HL-60 (cell line): ENCODE results near the gene LRATD1.

Experiments used
- DNase-seq, 2 experiments: peaks; one replicate each; pipeline ENCODE4 v3.0.0-alpha.2; 2010 to 2020; ENCODE audit warnings: low read depth in 1 of 2, low spot score in 1 of 2
- H3K27ac ChIP-seq: fragments of 250-450 bp; sonication (Bioruptor Pico); replicated peaks from 2 replicates; pipeline ENCODE4 v1.5.1; 2020; ENCODE audit warnings: mild to moderate bottlenecking, moderate library complexity
- H3K27me3 ChIP-seq: fragments of 250-450 bp; sonication (Bioruptor Pico); 2 replicates; pipeline ENCODE4 v1.5.1; 2021; ENCODE audit warnings: mild to moderate bottlenecking, moderate library complexity; ENCODE audit not compliant: insufficient read depth, poor library complexity, severe bottlenecking
- H3K4me3 ChIP-seq: replicated peaks from 2 replicates; pipeline ENCODE4 v1.5.1; 2011; ENCODE audit warnings: mild to moderate bottlenecking, control low read depth, low read length; ENCODE audit not compliant: insufficient read depth
- CTCF ChIP-seq: IDR thresholded peaks from one replicate; pipeline ENCODE4 v1.5.1; 2011; ENCODE audit warnings: low read length, control low read depth, inconsistent platforms; ENCODE audit not compliant: insufficient read depth
- GABPA ChIP-seq: IDR thresholded peaks from 2 replicates; pipeline ENCODE4 v1.6.1; 2012; ENCODE audit warnings: low read depth
- POLR2AphosphoS5 ChIP-seq: IDR thresholded peaks from 2 replicates; pipeline ENCODE4 v1.6.1; 2012; ENCODE audit warnings: low read depth
- REST ChIP-seq: IDR thresholded peaks from 2 replicates; pipeline ENCODE4 v1.6.1; 2012; ENCODE audit warnings: low read depth; ENCODE audit not compliant: insufficient replicate concordance
- SPI1 ChIP-seq: IDR thresholded peaks from 2 replicates; pipeline ENCODE4 v1.6.1; 2012; ENCODE audit warnings: low read depth, mild to moderate bottlenecking, borderline replicate concordance

Gene LRATD1

GRCh38 chr2:14634182-14634488 lies 1.6 kb downstream of the LRATD1 start:
- no peak for DNase-seq
- Histone ChIP-seq H3K27ac (no peak overlapping the region), H3K4me3 (no peak overlapping the region), H3K27me3 (peaks cover 47% of the 10 kb centered on the region)
- no peak for TF ChIP-seq CTCF
- TF ChIP-seq POLR2AphosphoS5 = no peak
- TF ChIP-seq REST = no peak
- no peak for TF ChIP-seq GABPA
- TF ChIP-seq SPI1 = no peak

GRCh38 chr2:14634489-14635390 lies 2.2 kb downstream of the LRATD1 start:
- TF ChIP-seq POLR2AphosphoS5 = no peak
- no peak for TF ChIP-seq CTCF
- no peak for TF ChIP-seq GABPA
- TF ChIP-seq SPI1 = no peak
- TF ChIP-seq REST = no peak
- Histone ChIP-seq H3K27ac (no peak overlapping the region), H3K27me3 (peaks cover 47% of the 10 kb centered on the region), H3K4me3 (no peak overlapping the region)
- DNase-seq = no peak

GRCh38 chr2:14635391-14635871 lies 2.9 kb downstream of the LRATD1 start:
- Histone ChIP-seq H3K27me3 (peaks cover 42% of the 10 kb centered on the region), H3K4me3 (no peak overlapping the region), H3K27ac (no peak overlapping the region)
- TF ChIP-seq GABPA = no peak
- no peak for TF ChIP-seq REST
- TF ChIP-seq POLR2AphosphoS5 = no peak
- no peak for TF ChIP-seq SPI1
- no peak for TF ChIP-seq CTCF
- DNase-seq = no peak
